B cell (primary cell): ENCODE results near the gene TEAD1. TPM values are rescaled to one million over a fixed set of nuclear protein-coding genes. Genes with fewer than 3 reads are reported as not detected.

Experiments
- ATAC-seq: fragments of 200-7000 bp; cut with Tn5 transposase; one replicate; pipeline ENCODE4 v1.10.0; 2021; ENCODE audit warnings: low read depth, mild to moderate bottlenecking, moderate number of reproducible peaks, moderate library complexity
- CTCF ChIA-PET: fragments of 350-600 bp; sonication (Branson Sonifier 250); formaldehyde crosslinking; loops from one replicate; lab custom pipeline; 2021; ENCODE audit warnings: antibody characterized with exemption, inconsistent platforms; lab: Charles Lee
- POLR2A ChIA-PET: fragments of 350-600 bp; sonication (Branson Sonifier 250); formaldehyde crosslinking; loops from one replicate; lab custom pipeline; 2021; ENCODE audit warnings: antibody characterized with exemption; lab: Charles Lee
- DNase-seq: peaks from one replicate; pipeline ENCODE4 v3.0.0; 2013
- H2AFZ ChIP-seq: 2 replicates; pipeline ENCODE4 v1.6.1; 2012; ENCODE audit warnings: mild to moderate bottlenecking, low read depth, low read length; ENCODE audit not compliant: insufficient read depth, poor library complexity, severe bottlenecking
- H3K27ac ChIP-seq, 2 donors: 1 replicate in 1 of 2; 2 replicates in 1 of 2; pipeline ENCODE4 v1.5.1; 2012 to 2013; ENCODE audit warnings: low read length in 2 of 2, mild to moderate bottlenecking in 2 of 2, moderate library complexity in 1 of 2
- H3K27me3 ChIP-seq, 4 experiments: fragments of 200-600 bp in 1 of 4; sonication (generic) in 1 of 4; replicated peaks in 1 of 4; 1 replicate in 2 of 4; 2 replicates in 2 of 4; pipeline versions ENCODE4 v1.6.1 to v1.7.0; 2013 to 2016; ENCODE audit warnings: low read length in 3 of 4, mild to moderate bottlenecking in 2 of 4, mixed read lengths in 1 of 4, moderate library complexity in 1 of 4; ENCODE audit not compliant: insufficient read depth in 4 of 4, control insufficient read depth in 3 of 4; ENCODE audit errors: control extremely low read depth in 1 of 4
- H3K36me3 ChIP-seq, 2 experiments: replicated peaks in 1 of 2; 1 replicate in 1 of 2; 2 replicates in 1 of 2; pipeline versions ENCODE4 v1.6.1 to v1.7.1; 2013; ENCODE audit warnings: low read length in 1 of 2; ENCODE audit not compliant: insufficient read depth in 2 of 2, control insufficient read depth in 1 of 2; ENCODE audit errors: control extremely low read depth in 1 of 2, extremely low read depth in 1 of 2
- H3K4me1 ChIP-seq, 2 donors: fragments of 200-600 bp in 1 of 2; sonication (generic) in 1 of 2; 1 replicate in 1 of 2; 2 replicates in 1 of 2; pipeline versions ENCODE4 v1.5.1 to v1.6.1; 2013 to 2017; ENCODE audit warnings: low read length in 2 of 2; ENCODE audit not compliant: control insufficient read depth in 2 of 2, insufficient read depth in 2 of 2
- H3K4me2 ChIP-seq: replicated peaks from 2 replicates; pipeline ENCODE3; 2012; ENCODE audit warnings: mild to moderate bottlenecking, low read depth, low read length; ENCODE audit not compliant: poor library complexity, severe bottlenecking
- H3K4me3 ChIP-seq, 5 experiments: fragments of 200-600 bp in 1 of 5; sonication (generic) in 1 of 5; 1 replicate in 3 of 5; 2 replicates in 2 of 5; pipeline versions ENCODE4 v1.5.1 to v1.7.0; 2011 to 2016; ENCODE audit warnings: low read length in 4 of 5, mild to moderate bottlenecking in 4 of 5, low read depth in 2 of 5, control low read depth in 1 of 5, moderate library complexity in 1 of 5; ENCODE audit not compliant: insufficient read depth in 1 of 5; ENCODE audit errors: control extremely low read depth in 1 of 5, extremely low read depth in 1 of 5
- H3K79me2 ChIP-seq: fragments of 200-600 bp; sonication (generic); one replicate; pipeline ENCODE4 v1.6.0; 2016; ENCODE audit warnings: low read length; ENCODE audit not compliant: control insufficient read depth, insufficient read depth
- H3K9ac ChIP-seq: fragments of 200-600 bp; sonication (generic); 2 replicates; pipeline ENCODE4 v1.6.1; 2017; ENCODE audit warnings: mild to moderate bottlenecking, low read length, moderate library complexity
- H3K9me3 ChIP-seq, 3 donors: one replicate each; pipeline versions ENCODE4 v1.6.1 to v1.7.1; 2013; ENCODE audit warnings: low read length in 2 of 3; ENCODE audit not compliant: control insufficient read depth in 2 of 3, insufficient read depth in 1 of 3; ENCODE audit errors: control extremely low read depth in 1 of 3
- H4K20me1 ChIP-seq: 2 replicates; pipeline ENCODE4 v1.6.0; 2012; ENCODE audit warnings: mild to moderate bottlenecking, low read length; ENCODE audit not compliant: insufficient read depth, control insufficient read depth, poor library complexity, severe bottlenecking
- H3K27ac Mint-ChIP-seq: one replicate; pipeline ENCODE4 v1.8.0; 2021; ENCODE audit warnings: mixed read lengths
- H3K27me3 Mint-ChIP-seq: one replicate; pipeline ENCODE4 v1.8.0; 2021; ENCODE audit warnings: mixed read lengths
- H3K4me1 Mint-ChIP-seq: one replicate; pipeline ENCODE4 v1.8.0; 2021; ENCODE audit warnings: mixed read lengths
- H3K4me3 Mint-ChIP-seq: one replicate; pipeline ENCODE4 v1.8.0; 2021; ENCODE audit warnings: mixed read lengths
- H3K9me3 Mint-ChIP-seq: one replicate; pipeline ENCODE4 v1.8.0; 2022; ENCODE audit warnings: mixed read lengths; ENCODE audit not compliant: insufficient read depth
- EZH2 ChIP-seq: IDR thresholded peaks from 2 replicates; pipeline ENCODE4 v1.6.1; 2012; ENCODE audit warnings: borderline replicate concordance, low read depth, mild to moderate bottlenecking, moderate library complexity, low read length; ENCODE audit not compliant: insufficient read depth, poor library complexity, severe bottlenecking
- WGBS: methylation state at CpG from one replicate; pipeline ENCODE4 v1.1.5; 2013; ENCODE audit warnings: missing lambda C conversion rate; ENCODE audit not compliant: insufficient coverage; 5-methylcytosine and 5-hydroxymethylcytosine counted together
- intact Hi-C: fragments of 100-400 bp; cut with micrococcal nuclease; formaldehyde crosslinking; loops from one replicate; pipeline ENCODE4 v1.10.0; 2022
- polyA plus RNA-seq: library from polyadenylated mRNA; depleted of rRNA; stranded (reverse); fragments of >200 nt; gene quantifications from 2 replicates; pipeline ENCODE4 v1.2.3, GENCODE V29; 2012
- total RNA-seq, 2 donors: library from RNA; stranded (reverse); fragments of 120-200 nt in 1 of 2; gene quantifications; 1 replicate in 1 of 2; 2 replicates in 1 of 2; pipeline versions ENCODE4 v1.2.3 to v1.2.4, GENCODE V29; 2013 to 2022
- TF ChIP-seq, protein P1 (sequence below): fragments of 200-600 bp; IDR thresholded peaks from one replicate; pipeline ENCODE4 v1.8.0; 2022; ENCODE audit warnings: antibody characterized with exemption, mild to moderate bottlenecking

The TEAD1 gene
- total and polyA plus RNA-seq, 2 donors (not counting 1 experiment from before 2014, with no cell fraction given): 0.30 TPM; not detected in 1

DNA sequence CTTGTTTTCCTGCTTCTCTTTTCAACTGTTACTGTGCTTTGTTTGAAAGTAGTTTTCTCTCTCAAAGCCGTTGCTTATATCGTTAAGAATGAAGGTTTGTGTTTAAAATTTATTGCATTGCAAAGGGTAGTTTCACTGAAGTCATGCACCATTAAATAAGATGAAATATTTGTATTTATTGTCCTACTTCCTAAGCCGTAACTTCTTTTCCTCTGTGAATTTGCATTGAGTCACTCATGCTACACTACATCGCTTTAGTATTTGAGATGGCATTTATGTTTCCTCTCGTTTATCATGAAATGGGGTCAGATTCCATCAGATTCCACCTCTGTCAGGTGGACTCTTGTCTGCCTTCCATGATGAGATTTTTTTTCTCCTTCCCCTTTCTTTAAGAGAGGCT, 269.1 kb downstream of the TEAD1 start:
- Histone ChIP-seq H3K4me1 (no peaks in the 10 kb centered on the region), H3K27me3 (peaks cover 0 to 10% (median 0%) of the 10 kb centered on the region in 4 experiments), H3K4me2 (no peak overlapping the region), H3K9ac (no peak overlapping the region), H3K36me3 (no peaks in the 10 kb centered on the region), H3K4me3 (no peak overlapping the region), H3K79me2 (no peaks in the 10 kb centered on the region), H3K27ac (no peak overlapping the region), H3K9me3 (no peaks in the 10 kb centered on the region), H4K20me1 (no peaks in the 10 kb centered on the region), H2AFZ (no peak overlapping the region)
- Mint-ChIP-seq H3K4me3 (no peak overlapping the region), H3K4me1 (no peaks in the 10 kb centered on the region), H3K9me3 (no peaks in the 10 kb centered on the region), H3K27me3 (peaks cover 17% of the 10 kb centered on the region), H3K27ac (no peak overlapping the region)
- TF ChIP-seq, protein P1, sequence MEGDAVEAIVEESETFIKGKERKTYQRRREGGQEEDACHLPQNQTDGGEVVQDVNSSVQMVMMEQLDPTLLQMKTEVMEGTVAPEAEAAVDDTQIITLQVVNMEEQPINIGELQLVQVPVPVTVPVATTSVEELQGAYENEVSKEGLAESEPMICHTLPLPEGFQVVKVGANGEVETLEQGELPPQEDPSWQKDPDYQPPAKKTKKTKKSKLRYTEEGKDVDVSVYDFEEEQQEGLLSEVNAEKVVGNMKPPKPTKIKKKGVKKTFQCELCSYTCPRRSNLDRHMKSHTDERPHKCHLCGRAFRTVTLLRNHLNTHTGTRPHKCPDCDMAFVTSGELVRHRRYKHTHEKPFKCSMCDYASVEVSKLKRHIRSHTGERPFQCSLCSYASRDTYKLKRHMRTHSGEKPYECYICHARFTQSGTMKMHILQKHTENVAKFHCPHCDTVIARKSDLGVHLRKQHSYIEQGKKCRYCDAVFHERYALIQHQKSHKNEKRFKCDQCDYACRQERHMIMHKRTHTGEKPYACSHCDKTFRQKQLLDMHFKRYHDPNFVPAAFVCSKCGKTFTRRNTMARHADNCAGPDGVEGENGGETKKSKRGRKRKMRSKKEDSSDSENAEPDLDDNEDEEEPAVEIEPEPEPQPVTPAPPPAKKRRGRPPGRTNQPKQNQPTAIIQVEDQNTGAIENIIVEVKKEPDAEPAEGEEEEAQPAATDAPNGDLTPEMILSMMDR: no peak
- TF ChIP-seq EZH2: no peak
- WGBS: 100% methylated on average over 1 of the region's 5 CpGs
- ChIA-PET CTCF (no interaction called here), POLR2A (no interaction called here)
- intact Hi-C loops: no loop called here
- DNase-seq (no peak), ATAC-seq (no peak)

GRCh38 chr11:12944889-12945288, 270.7 kb downstream of the TEAD1 start:
- H3K9ac ChIP-seq: no peak overlapping the region
- no peaks in the 10 kb centered on the region for H3K9me3 ChIP-seq
- no peaks in the 10 kb centered on the region for H4K20me1 ChIP-seq
- no peak overlapping the region for H3K4me3 ChIP-seq
- no peak overlapping the region for H3K27ac Mint-ChIP-seq
- CTCF ChIA-PET: no interaction called here
- no peak overlapping the region for H2AFZ ChIP-seq
- H3K27me3 Mint-ChIP-seq: peaks cover 19% of the 10 kb centered on the region
- H3K79me2 ChIP-seq: no peaks in the 10 kb centered on the region
- TF ChIP-seq, protein P1: no peak
- TF ChIP-seq EZH2: no peak
- no peaks in the 10 kb centered on the region for H3K4me1 Mint-ChIP-seq
- H3K4me2 ChIP-seq: no peak overlapping the region
- DNase-seq: no peak
- H3K9me3 Mint-ChIP-seq: no peaks in the 10 kb centered on the region
- 94% methylated on average over 2 of the region's 3 CpGs for WGBS
- POLR2A ChIA-PET: no interaction called here
- H3K4me3 Mint-ChIP-seq: no peak overlapping the region
- H3K36me3 ChIP-seq: no peaks in the 10 kb centered on the region
- no peak for ATAC-seq
- intact Hi-C loops: no loop called here
- no peak overlapping the region for H3K27ac ChIP-seq
- H3K27me3 ChIP-seq: peaks cover 0 to 10% (median 0%) of the 10 kb centered on the region in 4 experiments
- H3K4me1 ChIP-seq: no peaks in the 10 kb centered on the region
